SU-DHL-6 (cell line): ENCODE results near the gene ATP6V0A1.

Source experiments
- H2AFZ ChIP-seq: fragments of 200-600 bp; sonication (generic); 2 replicates; pipeline ENCODE4 v1.6.1; 2014; ENCODE audit warnings: low read depth, mild to moderate bottlenecking, moderate library complexity, mixed read lengths, antibody characterized with exemption, low read length; ENCODE audit not compliant: severe bottlenecking
- H3F3A ChIP-seq: fragments of 200-600 bp; shearing (Covaris generic); 2 replicates; pipeline ENCODE4 v1.6.0; 2016; ENCODE audit warnings: antibody characterized with exemption, mild to moderate bottlenecking; ENCODE audit not compliant: insufficient read depth
- H3K27ac ChIP-seq: fragments of 200-600 bp; sonication (generic); 2 replicates; pipeline ENCODE4 v1.5.1; 2016; ENCODE audit warnings: low read depth, mild to moderate bottlenecking, low read length, moderate library complexity, mixed read lengths
- H3K27me3 ChIP-seq: fragments of 200-600 bp; sonication (generic), shearing (Covaris generic); 2 replicates; pipeline ENCODE4 v1.6.0; 2014; ENCODE audit warnings: mild to moderate bottlenecking, low read length
- H3K36me3 ChIP-seq: fragments of 200-600 bp; sonication (generic); 2 replicates; pipeline ENCODE4 v1.6.1; 2014; ENCODE audit warnings: mild to moderate bottlenecking, low read length, mixed read lengths
- H3K4me2 ChIP-seq: fragments of 300-600, 200-600 bp; shearing (Covaris generic), sonication (generic); 2 replicates; pipeline ENCODE4 v1.6.0; 2014; ENCODE audit warnings: low read length, low read depth, mild to moderate bottlenecking; ENCODE audit not compliant: poor library complexity, severe bottlenecking
- H3K4me3 ChIP-seq: fragments of 200-600 bp; sonication (generic); 2 replicates; pipeline ENCODE4 v1.5.1; 2014; ENCODE audit warnings: antibody characterized with exemption, low read length, mild to moderate bottlenecking, mixed read lengths; ENCODE audit not compliant: insufficient read depth, poor library complexity, severe bottlenecking
- H3K79me2 ChIP-seq: fragments of 200-600 bp; sonication (generic); 2 replicates; pipeline ENCODE4 v1.6.1; 2014; ENCODE audit warnings: mild to moderate bottlenecking, low read length, moderate library complexity; ENCODE audit not compliant: insufficient read depth
- H3K9ac ChIP-seq: fragments of 200-600 bp; sonication (generic); 2 replicates; pipeline ENCODE4 v1.7.0; 2014; ENCODE audit warnings: mild to moderate bottlenecking, low read length
- H3K9me2 ChIP-seq: fragments of 200-600 bp; sonication (generic); replicated peaks from 2 replicates; pipeline ENCODE4 v1.6.1; 2014; ENCODE audit warnings: low read length; ENCODE audit not compliant: insufficient read depth
- H3K9me3 ChIP-seq: fragments of 200-600 bp; sonication (generic); 2 replicates; pipeline ENCODE4 v1.6.1; 2014; ENCODE audit warnings: low read length, mixed read lengths; ENCODE audit not compliant: insufficient read depth
- H4K20me1 ChIP-seq: fragments of 200-600 bp; sonication (generic); 2 replicates; pipeline ENCODE4 v1.6.1; 2014; ENCODE audit warnings: low read depth, mild to moderate bottlenecking, antibody characterized with exemption, low read length, moderate library complexity, mixed read lengths
- CTCF ChIP-seq: fragments of 200-600 bp; sonication (generic); IDR thresholded peaks from one replicate; pipeline ENCODE4 v1.5.1; 2017; ENCODE audit warnings: antibody characterized with exemption, mild to moderate bottlenecking, low read length, moderate library complexity; ENCODE audit not compliant: insufficient read depth, poor library complexity, severe bottlenecking
- EZH2phosphoT487 ChIP-seq: fragments of 200-600 bp; sonication (generic), shearing (Covaris generic); conservative IDR thresholded peaks from 2 replicates; pipeline ENCODE4 v1.6.1; 2018; ENCODE audit warnings: mild to moderate bottlenecking, antibody characterized with exemption, low read length, moderate library complexity, mixed read lengths

ATP6V0A1 gene

GRCh38 chr17:42535155-42536047 is 76.7 kb downstream of the ATP6V0A1 start:
- Histone ChIP-seq H3K27me3 (no peaks in the 10 kb centered on the region), H3K79me2 (peaks cover 7% of the 10 kb centered on the region; the same call in 1 of the 2 replicates), H3K9me2 (no peaks in the 10 kb centered on the region), H3K4me2 (peak overlapping the region; percentile 98), H3K9me3 (no peaks in the 10 kb centered on the region), H3F3A (peaks cover 32% of the 10 kb centered on the region), H2AFZ (peak overlapping the region; percentile 58), H3K4me3 (peak overlapping the region; percentile 72), H4K20me1 (no peaks in the 10 kb centered on the region), H3K9ac (peak overlapping the region; percentile 73), H3K36me3 (no peaks in the 10 kb centered on the region), H3K27ac (peak overlapping the region; percentile 64)
- TF ChIP-seq CTCF (no peak), EZH2phosphoT487 (no peak)

DNA sequence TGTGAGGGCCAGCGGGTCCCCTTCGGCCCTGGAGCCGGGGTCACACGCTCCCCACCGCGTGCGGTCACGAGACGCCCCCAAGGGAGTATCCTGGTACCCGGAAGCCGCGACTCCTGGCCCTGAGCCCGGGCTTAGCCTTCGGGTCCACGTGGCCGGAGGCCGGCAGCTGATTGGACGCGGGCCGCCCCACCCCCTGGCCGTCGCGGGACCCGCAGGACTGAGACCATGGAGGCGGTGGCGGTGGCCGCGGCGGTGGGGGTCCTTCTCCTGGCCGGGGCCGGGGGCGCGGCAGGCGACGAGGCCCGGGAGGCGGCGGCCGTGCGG is 77.3 kb downstream of the ATP6V0A1 start, which contains the start of gene NAGLU:
NAGLU (plus strand) TSS at position 194 of the 324 bp plus-strand sequence; CDS start at position 226, 32 bp downstream.
- TF ChIP-seq CTCF (no peak), EZH2phosphoT487 (no peak)
- peak within 1 kb of the TSS; percentile 58 for H2AFZ ChIP-seq
- no peaks in the 10 kb centered on the region for H3K36me3 ChIP-seq
- peak within 1 kb of the TSS; percentile 73 for H3K9ac ChIP-seq
- peaks cover 26% of the 10 kb centered on the region for H3F3A ChIP-seq
- no peaks in the 10 kb centered on the region for H3K9me2 ChIP-seq
- H3K4me3 ChIP-seq = peak within 1 kb of the TSS; percentile 72
- H4K20me1 ChIP-seq = no peaks in the 10 kb centered on the region
- no peaks in the 10 kb centered on the region for H3K9me3 ChIP-seq
- no peaks in the 10 kb centered on the region for H3K27me3 ChIP-seq
- H3K79me2 ChIP-seq = peaks cover 7% of the 10 kb centered on the region; the same call in 1 of the 2 replicates
- H3K4me2 ChIP-seq = peak within 1 kb of the TSS; percentile 98
- peak within 1 kb of the TSS; percentile 64 for H3K27ac ChIP-seq

DNA sequence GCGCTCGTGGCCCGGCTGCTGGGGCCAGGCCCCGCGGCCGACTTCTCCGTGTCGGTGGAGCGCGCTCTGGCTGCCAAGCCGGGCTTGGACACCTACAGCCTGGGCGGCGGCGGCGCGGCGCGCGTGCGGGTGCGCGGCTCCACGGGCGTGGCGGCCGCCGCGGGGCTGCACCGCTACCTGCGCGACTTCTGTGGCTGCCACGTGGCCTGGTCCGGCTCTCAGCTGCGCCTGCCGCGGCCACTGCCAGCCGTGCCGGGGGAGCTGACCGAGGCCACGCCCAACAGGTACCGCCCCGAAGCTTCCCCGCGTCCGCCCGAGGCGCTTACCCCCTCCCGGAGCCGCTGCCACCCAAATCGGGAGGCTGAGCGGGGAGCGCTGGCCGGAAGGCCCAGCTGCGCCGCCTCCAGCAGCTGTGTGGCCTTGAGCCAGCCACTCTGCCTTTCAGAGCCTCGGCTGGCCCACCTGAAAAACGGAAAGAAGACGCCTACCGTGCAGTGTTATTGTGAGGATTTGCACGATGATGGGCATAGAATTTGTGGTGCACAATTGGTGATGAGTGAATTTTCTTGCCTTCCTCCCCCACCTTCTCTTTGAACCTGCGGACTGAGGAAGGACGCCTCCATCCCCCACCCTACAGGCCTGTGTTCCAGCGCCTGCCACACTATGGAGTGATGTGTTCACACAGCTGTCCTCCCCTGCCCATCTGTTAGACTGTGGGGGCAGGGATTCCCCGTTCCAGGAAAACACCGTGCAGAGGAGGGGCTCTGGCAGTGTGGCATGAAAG is 77.9 kb downstream of the ATP6V0A1 start:
- Histone ChIP-seq H3K27ac (peak overlapping the region; percentile 64), H3K9me2 (no peaks in the 10 kb centered on the region), H3K4me2 (peak overlapping the region; percentile 98), H3K9ac (peak overlapping the region; percentile 73), H3K79me2 (peaks cover 7% of the 10 kb centered on the region; the same call in 1 of the 2 replicates), H3K4me3 (peak overlapping the region; percentile 72), H3K36me3 (no peaks in the 10 kb centered on the region), H3K9me3 (no peaks in the 10 kb centered on the region), H2AFZ (no peak overlapping the region), H3F3A (peaks cover 20% of the 10 kb centered on the region), H4K20me1 (no peaks in the 10 kb centered on the region), H3K27me3 (no peaks in the 10 kb centered on the region)
- TF ChIP-seq CTCF = no peak
- no peak for TF ChIP-seq EZH2phosphoT487
